ENCODE results near the gene NPR3.

GRCh38 chr5:32771037-32771436 lies 59.9 kb downstream of the NPR3 start:
- no peak for TF ChIP-seq CTCF (IDR thresholded peaks at IDR 0.05; ENCODE audit: insufficient read depth, low read depth, low read length)
- TF ChIP-seq EZH2 (IDR thresholded peaks at IDR 0.05; ENCODE audit: insufficient read depth, low read length): no peak

Measured in astrocyte (in vitro differentiated cells and primary cell).